HepG2 (cell line): Measurements from ENCODE around the gene SLC10A1. TPM values are rescaled to one million over a fixed set of nuclear protein-coding genes. Genes with fewer than 3 reads are reported as not detected.

Experiments
- ATAC-seq: fragments of 200-7000 bp; cut with Tn5 transposase; 3 replicates; pipeline ENCODE4 v1.9.1; 2020; ENCODE audit warnings: mild to moderate bottlenecking, moderate library complexity
- BruUV-seq: library from RNA; stranded (reverse); fragments of 400-500 nt; replicated peaks from 2 replicates; lab custom pipeline; 2021; lab: Mats Ljungman, UMichigan
- CTCF ChIA-PET: fragments of 300-600 bp; formaldehyde crosslinking; extraction: SDS; loops from one replicate; lab custom pipeline; 2021; ENCODE audit warnings: low total read pairs, inconsistent platforms, low intra/inter-chr PET ratio; lab: Yijun Ruan, JAX
- POLR2A ChIA-PET: fragments of 350-600 bp; sonication (Branson Sonifier 250); formaldehyde crosslinking; loops from one replicate; lab custom pipeline; 2020; ENCODE audit warnings: antibody characterized with exemption, inconsistent platforms; lab: Yijun Ruan, JAX
- DNase-seq: peaks from one replicate; pipeline ENCODE4 v3.0.0-alpha.2; 2015; ENCODE audit warnings: low spot score
- FAIRE-seq: peaks from 3 replicates; lab custom pipeline; 2011; peaks lifted over from hg19 to GRCh38; lab: Jason Lieb, UNC
- H2AFZ ChIP-seq: one replicate; pipeline ENCODE4 v1.6.1; 2011; ENCODE audit warnings: low read length, inconsistent platforms
- H3K27ac ChIP-seq: fragments of 300-600 bp; 3 replicates; pipeline ENCODE4 v1.8.0; 2011; ENCODE audit warnings: mixed run types, mild to moderate bottlenecking, mixed read lengths, low read length, inconsistent platforms; ENCODE audit not compliant: insufficient read depth; ENCODE audit errors: extremely low read length
- H3K27me3 ChIP-seq, 2 experiments: fragments of 200-600 bp in 1 of 2; 2 replicates in 1 of 2; 3 replicates in 1 of 2; pipeline versions ENCODE4 v1.6.0 to v1.8.0; 2011; ENCODE audit warnings: low read length in 2 of 2, mild to moderate bottlenecking in 2 of 2, moderate library complexity in 2 of 2, inconsistent platforms in 1 of 2; ENCODE audit not compliant: insufficient read depth in 2 of 2, control insufficient read depth in 1 of 2
- H3K36me3 ChIP-seq, 2 experiments: fragments of 200-600 bp in 1 of 2; replicated peaks in 1 of 2; 2 replicates in 1 of 2; 3 replicates in 1 of 2; pipeline versions ENCODE4 v1.5.1 to v1.8.0; 2011; ENCODE audit warnings: low read length in 2 of 2, inconsistent platforms in 1 of 2; ENCODE audit not compliant: insufficient read depth in 2 of 2, control insufficient read depth in 1 of 2
- H3K4me1 ChIP-seq: 2 replicates; pipeline ENCODE4 v1.5.1; 2012; ENCODE audit warnings: low read length, inconsistent platforms; ENCODE audit not compliant: insufficient read depth
- H3K4me2 ChIP-seq: 2 replicates; pipeline ENCODE4 v1.6.0; 2011; ENCODE audit warnings: low read depth, low read length, inconsistent platforms
- H3K4me3 ChIP-seq, 3 experiments: fragments of 200-600 bp in 1 of 3; sonication (generic), shearing (Covaris generic) in 1 of 3; replicated peaks in 1 of 3; 2 replicates each; pipeline ENCODE4 v1.5.1; 2011 to 2016; ENCODE audit warnings: low read length in 3 of 3, inconsistent platforms in 2 of 3, low read depth in 2 of 3, mild to moderate bottlenecking in 2 of 3, control low read depth in 1 of 3, mixed read lengths in 1 of 3; ENCODE audit not compliant: insufficient read depth in 1 of 3
- H3K79me2 ChIP-seq: one replicate; pipeline ENCODE4 v1.6.1; 2011; ENCODE audit warnings: low read length, inconsistent platforms; ENCODE audit not compliant: insufficient read depth
- H3K9ac ChIP-seq: 2 replicates; pipeline ENCODE4 v1.6.0; 2011; ENCODE audit warnings: mild to moderate bottlenecking, low read depth, low read length, inconsistent platforms; ENCODE audit not compliant: insufficient read depth
- H3K9me3 ChIP-seq: 2 replicates; pipeline ENCODE4 v1.5.1; 2012; ENCODE audit warnings: mild to moderate bottlenecking, low read length
- H4K20me1 ChIP-seq: 2 replicates; pipeline ENCODE4 v1.6.0; 2011; ENCODE audit warnings: inconsistent platforms, mild to moderate bottlenecking, low read length, moderate library complexity; ENCODE audit not compliant: insufficient read depth
- BRD4 ChIP-seq: sonication (generic); formaldehyde crosslinking; IDR thresholded peaks from 2 replicates; pipeline ENCODE4 v1.4.0; 2020; ENCODE audit warnings: missing genetic modification reagents
- FOSL2 ChIP-seq: sonication (generic); formaldehyde crosslinking; IDR thresholded peaks from 2 replicates; pipeline ENCODE4 v1.4.0; 2020; ENCODE audit warnings: missing genetic modification reagents
- HOXD1 ChIP-seq: sonication (generic); formaldehyde crosslinking; IDR thresholded peaks from 2 replicates; pipeline ENCODE4 v1.5.0; 2020; ENCODE audit warnings: missing genetic modification reagents
- KLF15 ChIP-seq: sonication (generic); formaldehyde crosslinking; IDR thresholded peaks from 2 replicates; pipeline ENCODE4 v1.8.1; 2023; ENCODE audit warnings: borderline replicate concordance, mild to moderate bottlenecking, inconsistent platforms, missing genetic modification reagents, mixed read lengths
- MIER2 ChIP-seq: IDR thresholded peaks from 2 replicates; pipeline ENCODE4 v1.6.1; 2016; ENCODE audit warnings: missing biosample characterization, missing genetic modification reagents
- ONECUT2 ChIP-seq: sonication (generic); formaldehyde crosslinking; IDR thresholded peaks from 2 replicates; pipeline ENCODE4 v1.4.0; 2020; ENCODE audit warnings: missing genetic modification reagents
- SALL1 ChIP-seq: sonication (generic); formaldehyde crosslinking; IDR thresholded peaks from 2 replicates; pipeline ENCODE4 v1.8.0; 2022; ENCODE audit warnings: mild to moderate bottlenecking, missing genetic modification reagents
- SP140L ChIP-seq: sonication (generic); formaldehyde crosslinking; IDR thresholded peaks from 2 replicates; pipeline ENCODE4 v1.4.0; 2020; ENCODE audit warnings: missing genetic modification reagents, borderline replicate concordance
- THAP11 ChIP-seq: IDR thresholded peaks from 2 replicates; pipeline ENCODE4 v1.6.1; 2016; ENCODE audit warnings: missing biosample characterization, missing genetic modification reagents
- TMF1 ChIP-seq: sonication (generic); formaldehyde crosslinking; IDR thresholded peaks from 2 replicates; pipeline ENCODE4 v1.8.1; 2022; ENCODE audit warnings: low read depth, missing genetic modification reagents
- ZNF350 ChIP-seq: sonication (generic); formaldehyde crosslinking; IDR thresholded peaks from 2 replicates; pipeline ENCODE4 v1.4.0; 2020; ENCODE audit warnings: mild to moderate bottlenecking, low read depth, missing genetic modification reagents, borderline replicate concordance
- ZNF44 ChIP-seq: sonication (generic); formaldehyde crosslinking; IDR thresholded peaks from 2 replicates; pipeline ENCODE4 v1.5.1; 2020; ENCODE audit warnings: mild to moderate bottlenecking, missing genetic modification reagents
- WGBS: methylation state at CpG from one replicate; pipeline ENCODE4 v1.1.6; 2017; ENCODE audit warnings: low lambda C conversion rate; 5-methylcytosine and 5-hydroxymethylcytosine counted together
- in situ Hi-C: cut with HindIII; loops from 2 replicates; pipeline ENCODE4 v1.10.0; 2017; ENCODE audit warnings: low pct_unique_long_range_greater_than_20kb; ENCODE audit not compliant: extremely low pct_ligation_motif_present
- intact Hi-C: fragments of 100-400 bp; cut with micrococcal nuclease; formaldehyde crosslinking; loops from one replicate; pipeline ENCODE4 v1.10.0; 2022; ENCODE audit not compliant: unreplicated experiment
- polyA plus RNA-seq, 8 experiments: library from polyadenylated mRNA; depleted of rRNA in 3 of 8; stranded (reverse) in 7 of 8; unstranded in 1 of 8; fragments of >200 nt; fragmentation: Illumina TruSeq in 4 of 8; extraction: Trizol in 4 of 8; gene quantifications; 2 replicates each; pipeline versions ENCODE4 v1.2.1 to v1.2.3, GENCODE V29; 2011 to 2016; ENCODE audit warnings: low read depth in 4 of 8, missing spikeins in 1 of 8, mixed read lengths in 1 of 8; ENCODE audit not compliant: insufficient read depth in 1 of 8
- total RNA-seq, 5 experiments: library from RNA; depleted of rRNA; stranded (reverse); fragments of >200 nt; fragmentation: Illumina TruSeq; extraction: Trizol; gene quantifications; 2 replicates each; pipeline ENCODE4 v1.2.3, GENCODE V29; 2016; ENCODE audit warnings: low read depth in 1 of 5
- TF ChIP-seq, protein P1 (sequence below): sonication (generic); formaldehyde crosslinking; IDR thresholded peaks from 2 replicates; pipeline ENCODE4 v1.5.1; 2020; ENCODE audit warnings: mild to moderate bottlenecking, missing genetic modification reagents, moderate library complexity
- TF ChIP-seq, protein P2 (sequence below): sonication (generic); formaldehyde crosslinking; IDR thresholded peaks from 2 replicates; pipeline ENCODE4 v1.8.1; 2023; ENCODE audit warnings: mild to moderate bottlenecking, missing genetic modification reagents, borderline replicate concordance
- TF ChIP-seq, protein P3 (sequence below): sonication (generic); formaldehyde crosslinking; conservative IDR thresholded peaks from 2 replicates; pipeline ENCODE4 v1.4.0; 2020; ENCODE audit warnings: missing genetic modification reagents
- TF ChIP-seq, protein P4 (sequence below): sonication (generic); formaldehyde crosslinking; IDR thresholded peaks from 2 replicates; pipeline ENCODE4 v1.5.0; 2020; ENCODE audit warnings: mild to moderate bottlenecking, missing genetic modification reagents, moderate library complexity

Gene SLC10A1
- total and polyA plus RNA-seq, 2 of the 13 experiments (the other 11 are each of a cell fraction or from before 2014, with no cell fraction given), result 0.17 TPM; not detected in 1

DNA sequence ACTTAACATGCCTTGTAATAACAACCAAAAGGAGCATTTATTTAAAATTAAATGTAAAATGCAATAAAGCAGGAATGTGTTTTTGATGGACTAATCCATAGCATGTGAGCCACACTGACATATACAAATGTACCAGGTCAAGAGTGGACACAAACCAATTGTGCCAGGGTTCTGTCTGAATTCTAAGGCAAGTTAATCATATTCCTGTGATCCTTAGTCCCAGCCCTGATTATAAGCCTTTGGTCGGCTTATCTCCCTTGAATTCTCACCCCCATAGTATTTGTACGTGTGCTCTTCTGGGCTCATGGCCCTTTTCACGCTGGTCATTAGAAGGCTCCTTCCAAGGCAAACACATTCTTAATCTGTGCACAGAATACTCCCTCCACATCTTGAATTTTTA is 40.7 kb downstream of the SLC10A1 start (continued):
- TF ChIP-seq, protein P1, sequence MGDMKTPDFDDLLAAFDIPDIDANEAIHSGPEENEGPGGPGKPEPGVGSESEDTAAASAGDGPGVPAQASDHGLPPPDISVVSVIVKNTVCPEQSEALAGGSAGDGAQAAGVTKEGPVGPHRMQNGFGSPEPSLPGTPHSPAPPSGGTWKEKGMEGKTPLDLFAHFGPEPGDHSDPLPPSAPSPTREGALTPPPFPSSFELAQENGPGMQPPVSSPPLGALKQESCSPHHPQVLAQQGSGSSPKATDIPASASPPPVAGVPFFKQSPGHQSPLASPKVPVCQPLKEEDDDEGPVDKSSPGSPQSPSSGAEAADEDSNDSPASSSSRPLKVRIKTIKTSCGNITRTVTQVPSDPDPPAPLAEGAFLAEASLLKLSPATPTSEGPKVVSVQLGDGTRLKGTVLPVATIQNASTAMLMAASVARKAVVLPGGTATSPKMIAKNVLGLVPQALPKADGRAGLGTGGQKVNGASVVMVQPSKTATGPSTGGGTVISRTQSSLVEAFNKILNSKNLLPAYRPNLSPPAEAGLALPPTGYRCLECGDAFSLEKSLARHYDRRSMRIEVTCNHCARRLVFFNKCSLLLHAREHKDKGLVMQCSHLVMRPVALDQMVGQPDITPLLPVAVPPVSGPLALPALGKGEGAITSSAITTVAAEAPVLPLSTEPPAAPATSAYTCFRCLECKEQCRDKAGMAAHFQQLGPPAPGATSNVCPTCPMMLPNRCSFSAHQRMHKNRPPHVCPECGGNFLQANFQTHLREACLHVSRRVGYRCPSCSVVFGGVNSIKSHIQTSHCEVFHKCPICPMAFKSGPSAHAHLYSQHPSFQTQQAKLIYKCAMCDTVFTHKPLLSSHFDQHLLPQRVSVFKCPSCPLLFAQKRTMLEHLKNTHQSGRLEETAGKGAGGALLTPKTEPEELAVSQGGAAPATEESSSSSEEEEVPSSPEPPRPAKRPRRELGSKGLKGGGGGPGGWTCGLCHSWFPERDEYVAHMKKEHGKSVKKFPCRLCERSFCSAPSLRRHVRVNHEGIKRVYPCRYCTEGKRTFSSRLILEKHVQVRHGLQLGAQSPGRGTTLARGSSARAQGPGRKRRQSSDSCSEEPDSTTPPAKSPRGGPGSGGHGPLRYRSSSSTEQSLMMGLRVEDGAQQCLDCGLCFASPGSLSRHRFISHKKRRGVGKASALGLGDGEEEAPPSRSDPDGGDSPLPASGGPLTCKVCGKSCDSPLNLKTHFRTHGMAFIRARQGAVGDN (CRISPR knock-in tag), result no peak
- TF ChIP-seq FOSL2 (CRISPR knock-in tag) (no peak), HOXD1 (no peak), ZNF350 (CRISPR knock-in tag) (no peak)

DNA sequence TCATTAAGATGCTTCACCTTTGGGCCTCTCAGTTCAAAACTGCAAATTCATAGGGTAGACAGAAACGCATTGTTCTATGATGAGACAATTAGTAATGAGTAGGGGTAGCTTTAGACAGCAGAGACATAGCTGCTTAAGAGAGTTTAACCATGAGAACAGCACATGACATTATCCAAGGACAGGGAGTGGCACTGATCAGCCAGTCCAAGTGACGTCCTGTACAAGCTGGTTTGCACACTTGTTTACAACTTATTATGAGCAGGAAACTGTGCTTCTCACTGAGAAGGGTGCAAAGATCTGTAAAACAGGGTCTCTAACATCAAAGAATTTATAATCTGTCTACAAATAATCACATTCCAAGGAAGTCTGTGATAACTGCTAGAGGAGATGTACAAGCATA is 41.3 kb downstream of the SLC10A1 start:
- FAIRE-seq (no peak), ATAC-seq (peak; percentile 68), DNase-seq (peak; percentile 29)
- Histone ChIP-seq H3K9ac (no peak overlapping the region), H4K20me1 (no peaks in the 10 kb centered on the region), H3K9me3 (no peaks in the 10 kb centered on the region), H3K4me2 (peak overlapping the region; percentile 43; the same call in 1 of the 2 replicates), H3K27me3 (no peaks in the 10 kb centered on the region; a peak in 1 of 5 replicates), H3K27ac (no peak overlapping the region), H3K36me3 (no peaks in the 10 kb centered on the region), H3K4me3 (no peak overlapping the region), H2AFZ (no peak overlapping the region), H3K79me2 (no peaks in the 10 kb centered on the region), H3K4me1 (peaks cover 50% of the 10 kb centered on the region)
- WGBS, result 0% methylated on average over 2 of the region's 2 CpGs
- ChIA-PET CTCF (no interaction called here), POLR2A (interaction anchor here (3.7 kb wide), 1 partner anchor 11 kb away, joined by 15 read pairs; the partner anchor contains the start of gene SRSF5)
- intact Hi-C loops (no loop called here), in situ Hi-C loops (no loop called here)
- no TSS peak for BruUV-seq
- TF ChIP-seq, protein P2, sequence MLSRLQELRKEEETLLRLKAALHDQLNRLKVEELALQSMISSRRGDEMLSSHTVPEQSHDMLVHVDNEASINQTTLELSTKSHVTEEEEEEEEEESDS (CRISPR knock-in tag), result 0 out of 2 replicates have a peak, but pooled peaks have one; percentile 53
- TF ChIP-seq ONECUT2, result no peak
- TF ChIP-seq MIER2 (CRISPR knock-in tag), result no peak
- no peak for TF ChIP-seq KLF15
- TF ChIP-seq, protein P3, sequence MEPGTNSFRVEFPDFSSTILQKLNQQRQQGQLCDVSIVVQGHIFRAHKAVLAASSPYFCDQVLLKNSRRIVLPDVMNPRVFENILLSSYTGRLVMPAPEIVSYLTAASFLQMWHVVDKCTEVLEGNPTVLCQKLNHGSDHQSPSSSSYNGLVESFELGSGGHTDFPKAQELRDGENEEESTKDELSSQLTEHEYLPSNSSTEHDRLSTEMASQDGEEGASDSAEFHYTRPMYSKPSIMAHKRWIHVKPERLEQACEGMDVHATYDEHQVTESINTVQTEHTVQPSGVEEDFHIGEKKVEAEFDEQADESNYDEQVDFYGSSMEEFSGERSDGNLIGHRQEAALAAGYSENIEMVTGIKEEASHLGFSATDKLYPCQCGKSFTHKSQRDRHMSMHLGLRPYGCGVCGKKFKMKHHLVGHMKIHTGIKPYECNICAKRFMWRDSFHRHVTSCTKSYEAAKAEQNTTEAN, result peak; percentile 94
- TF ChIP-seq BRD4 (CRISPR knock-in tag), result no peak
- TF ChIP-seq SP140L, result no peak
- TF ChIP-seq, protein P4, sequence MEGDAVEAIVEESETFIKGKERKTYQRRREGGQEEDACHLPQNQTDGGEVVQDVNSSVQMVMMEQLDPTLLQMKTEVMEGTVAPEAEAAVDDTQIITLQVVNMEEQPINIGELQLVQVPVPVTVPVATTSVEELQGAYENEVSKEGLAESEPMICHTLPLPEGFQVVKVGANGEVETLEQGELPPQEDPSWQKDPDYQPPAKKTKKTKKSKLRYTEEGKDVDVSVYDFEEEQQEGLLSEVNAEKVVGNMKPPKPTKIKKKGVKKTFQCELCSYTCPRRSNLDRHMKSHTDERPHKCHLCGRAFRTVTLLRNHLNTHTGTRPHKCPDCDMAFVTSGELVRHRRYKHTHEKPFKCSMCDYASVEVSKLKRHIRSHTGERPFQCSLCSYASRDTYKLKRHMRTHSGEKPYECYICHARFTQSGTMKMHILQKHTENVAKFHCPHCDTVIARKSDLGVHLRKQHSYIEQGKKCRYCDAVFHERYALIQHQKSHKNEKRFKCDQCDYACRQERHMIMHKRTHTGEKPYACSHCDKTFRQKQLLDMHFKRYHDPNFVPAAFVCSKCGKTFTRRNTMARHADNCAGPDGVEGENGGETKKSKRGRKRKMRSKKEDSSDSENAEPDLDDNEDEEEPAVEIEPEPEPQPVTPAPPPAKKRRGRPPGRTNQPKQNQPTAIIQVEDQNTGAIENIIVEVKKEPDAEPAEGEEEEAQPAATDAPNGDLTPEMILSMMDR, result no peak
- peak; percentile 21; the same call in 1 of the 2 replicates for TF ChIP-seq THAP11 (CRISPR knock-in tag)
- TF ChIP-seq SALL1 (CRISPR knock-in tag), result peak; percentile 17; the same call in 1 of the 2 replicates
- no peak for TF ChIP-seq ZNF44 (CRISPR knock-in tag)
- no peak for TF ChIP-seq TMF1 (CRISPR knock-in tag)
